ENCODE measurements around the gene CALN1.
A peak's percentile ranks its signal among the peaks of the same experiment; 100 is the strongest.
"Not testable (repeated sequence)": the region's sequence is repeated elsewhere in the genome, so short reads cannot be mapped to it uniquely, and the experiment has no call there.

CALN1 gene

DNA sequence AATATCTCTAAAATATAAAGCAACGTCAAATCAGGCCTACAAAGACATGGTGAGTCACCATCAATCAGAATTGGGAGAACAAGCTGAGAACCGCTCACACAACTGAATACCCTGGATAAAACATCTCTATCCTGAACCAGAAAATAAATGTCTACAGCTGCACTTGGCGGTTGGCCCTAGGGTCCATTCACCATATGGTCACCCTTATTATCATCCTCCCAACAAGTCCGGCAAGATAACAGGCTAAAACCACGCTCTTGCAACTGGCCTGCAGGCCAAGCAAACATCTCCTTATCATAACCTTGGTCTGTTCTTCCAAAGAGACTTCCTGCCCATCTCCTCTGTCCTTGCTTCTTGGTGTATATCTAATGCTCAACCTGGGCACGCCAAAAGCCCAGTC, 310.7 kb downstream of the CALN1 start:
- H3K27ac Mint-ChIP-seq: no peak overlapping the region
- H3K36me3 Mint-ChIP-seq: no peaks in the 10 kb centered on the region
- H3K4me3 Mint-ChIP-seq: no peak overlapping the region

GRCh38 chr7:72099784-72100183, 312.4 kb downstream of the CALN1 start:
- Mint-ChIP-seq H3K9me3 (peaks cover 7% of the 10 kb centered on the region), H3K36me3 (no peaks in the 10 kb centered on the region), H3K27me3 (no peaks in the 10 kb centered on the region), H3K4me3 (no peak overlapping the region), H3K4me1 (no peaks in the 10 kb centered on the region), H3K27ac (no peak overlapping the region)
- no peak for ATAC-seq

More for the DNA sequence above, 310.7 kb downstream of the CALN1 start:
- ATAC-seq: no peak
- Mint-ChIP-seq H3K9me3 (peaks cover 13% of the 10 kb centered on the region), H3K27me3 (no peaks in the 10 kb centered on the region), H3K4me1 (no peaks in the 10 kb centered on the region)

DNA sequence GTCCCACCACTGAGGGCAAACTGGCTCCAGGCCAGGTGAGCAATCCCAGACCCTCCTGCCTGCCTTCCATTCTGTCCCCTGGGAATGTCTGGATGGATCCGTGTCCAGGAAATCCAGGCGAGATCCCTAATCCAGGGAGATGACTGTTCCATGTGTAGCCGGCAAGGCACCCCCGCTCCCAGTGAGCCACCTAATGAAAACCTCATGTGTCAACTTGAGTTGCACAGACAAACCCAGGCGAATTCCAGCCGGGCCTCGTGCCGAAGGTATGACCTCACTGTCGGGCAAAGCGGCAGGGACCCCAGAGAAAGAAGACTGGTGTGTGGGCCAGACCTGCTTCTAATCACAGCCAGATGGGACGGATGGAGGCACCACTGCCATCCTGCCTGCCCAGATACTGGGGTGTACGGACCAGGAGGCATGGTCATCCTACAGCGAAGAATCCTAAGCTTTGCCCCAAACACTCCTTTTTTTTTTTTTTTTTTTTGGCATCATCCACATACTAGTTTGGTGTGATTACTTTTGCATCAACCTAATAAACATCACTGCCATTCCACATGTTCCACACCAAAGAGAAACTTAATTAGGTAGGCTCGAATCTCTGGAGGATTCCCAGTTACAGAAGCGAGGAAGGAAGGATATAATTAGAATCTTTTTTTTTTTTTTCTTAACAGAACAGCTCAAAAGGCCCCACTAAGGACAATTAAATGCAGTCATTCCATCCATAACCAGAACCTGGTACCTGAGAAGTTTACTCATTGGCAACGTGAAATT, 313.1 kb downstream of the CALN1 start:
- no peak for ATAC-seq
- no peak overlapping the region for H3K4me3 Mint-ChIP-seq
- peaks cover 7% of the 10 kb centered on the region for H3K9me3 Mint-ChIP-seq
- no peak overlapping the region for H3K27ac Mint-ChIP-seq
- no peaks in the 10 kb centered on the region for H3K4me1 Mint-ChIP-seq
- H3K27me3 Mint-ChIP-seq: no peaks in the 10 kb centered on the region
- no peaks in the 10 kb centered on the region for H3K36me3 Mint-ChIP-seq

DNA sequence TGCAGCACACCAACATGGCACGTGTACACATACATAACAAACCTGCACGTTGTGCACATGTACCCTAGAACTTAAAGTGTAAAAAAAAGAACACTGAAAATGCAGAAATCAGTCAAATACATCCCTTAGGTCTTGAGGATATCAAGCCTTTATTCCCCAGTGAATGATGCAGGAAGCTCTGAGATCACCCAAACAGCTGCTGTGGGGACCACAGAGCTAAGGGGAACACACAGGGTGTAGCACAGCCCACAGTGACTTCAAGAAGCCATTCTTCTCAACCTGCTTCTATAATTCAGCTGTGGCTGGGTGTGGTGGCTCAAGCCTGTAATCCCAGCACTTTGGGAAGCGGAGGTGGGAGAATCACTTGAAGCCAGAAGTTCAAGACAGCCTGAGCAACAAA, 314.9 kb downstream of the CALN1 start:
- H3K27ac Mint-ChIP-seq: no peak overlapping the region
- ATAC-seq: no peak
- no peak overlapping the region for H3K4me3 Mint-ChIP-seq
- no peaks in the 10 kb centered on the region for H3K4me1 Mint-ChIP-seq
- no peaks in the 10 kb centered on the region for H3K27me3 Mint-ChIP-seq
- no peaks in the 10 kb centered on the region for H3K36me3 Mint-ChIP-seq
- peaks cover 3% of the 10 kb centered on the region for H3K9me3 Mint-ChIP-seq

- H3K27me3 Mint-ChIP-seq: no peaks in the 10 kb centered on the region
- H3K4me3 Mint-ChIP-seq: no peak overlapping the region
- no peak overlapping the region for H3K27ac Mint-ChIP-seq
- no peaks in the 10 kb centered on the region for H3K36me3 Mint-ChIP-seq
- ATAC-seq: no peak
- no peaks in the 10 kb centered on the region for H3K4me1 Mint-ChIP-seq
- H3K9me3 Mint-ChIP-seq: peaks cover 4% of the 10 kb centered on the region
These were observed 319.4 kb downstream of the CALN1 start for GRCh38 chr7:72092769-72093168.

- H3K4me3 Mint-ChIP-seq: no peak overlapping the region
- H3K27ac Mint-ChIP-seq: no peak overlapping the region
- no peaks in the 10 kb centered on the region for H3K36me3 Mint-ChIP-seq
- no peaks in the 10 kb centered on the region for H3K4me1 Mint-ChIP-seq
- peaks cover 11% of the 10 kb centered on the region for H3K9me3 Mint-ChIP-seq
- no peak for ATAC-seq
- no peaks in the 10 kb centered on the region for H3K27me3 Mint-ChIP-seq
These were observed 324.2 kb downstream of the CALN1 start for GRCh38 chr7:72087926-72088325.

DNA sequence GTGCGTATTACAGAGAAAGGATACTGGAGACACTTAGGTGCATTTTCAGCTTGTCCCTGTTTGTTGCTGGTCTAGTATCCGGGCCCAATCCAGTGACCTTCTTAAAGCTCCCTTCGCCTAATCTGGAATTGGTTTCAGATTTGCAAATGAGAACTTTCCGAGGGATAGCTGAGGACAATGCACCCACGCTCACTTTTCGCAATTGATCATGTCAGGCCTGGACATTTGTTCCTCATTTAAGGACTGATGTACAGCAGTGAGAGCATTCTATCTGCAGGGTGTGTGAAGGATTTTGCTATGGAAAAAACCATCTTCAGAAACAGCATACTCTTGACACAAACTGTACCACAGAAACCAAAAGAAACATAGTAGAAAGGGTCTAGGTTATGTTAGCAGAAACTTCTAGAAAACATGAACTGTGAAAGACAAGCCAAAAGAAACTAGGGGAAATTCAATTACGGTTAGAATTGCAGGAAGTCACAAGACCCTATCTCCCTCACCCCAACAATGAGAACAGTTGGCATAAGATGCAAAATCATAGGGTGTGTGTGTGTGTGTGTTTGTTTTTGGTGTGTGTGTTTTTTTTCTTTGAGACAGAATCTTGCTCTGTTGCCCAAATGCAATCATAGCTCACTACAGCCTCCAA, 331.1 kb downstream of the CALN1 start:
- no peak for ATAC-seq
- Mint-ChIP-seq H3K27me3 (no peaks in the 10 kb centered on the region), H3K9me3 (peaks cover 6% of the 10 kb centered on the region), H3K36me3 (no peaks in the 10 kb centered on the region), H3K4me3 (no peak overlapping the region), H3K27ac (no peak overlapping the region), H3K4me1 (no peaks in the 10 kb centered on the region)

DNA sequence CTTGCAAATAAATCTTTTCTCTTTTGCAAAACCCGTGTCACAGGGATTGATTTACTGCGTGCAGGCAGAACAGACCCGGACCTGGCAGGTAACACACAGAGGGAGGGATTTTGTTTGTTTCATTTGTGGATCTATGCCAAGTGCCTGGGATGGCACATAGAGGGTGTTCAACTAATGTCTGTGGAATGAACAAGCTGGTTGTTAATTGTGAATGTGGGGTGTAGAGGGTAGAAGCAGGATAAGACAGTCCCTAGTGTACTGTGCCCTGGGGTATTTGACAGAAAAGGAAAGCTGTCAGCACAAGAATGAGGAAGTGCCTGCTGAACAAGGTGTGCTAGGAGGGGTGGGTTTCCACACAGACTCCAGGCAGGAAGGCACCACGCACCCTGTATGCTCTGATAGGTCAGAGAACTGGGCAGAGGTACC, 331.8 kb downstream of the CALN1 start:
- peak; percentile 34 for ATAC-seq
- Mint-ChIP-seq H3K9me3 (peaks cover 6% of the 10 kb centered on the region), H3K27me3 (no peaks in the 10 kb centered on the region), H3K27ac (no peak overlapping the region), H3K36me3 (no peaks in the 10 kb centered on the region), H3K4me3 (no peak overlapping the region), H3K4me1 (no peaks in the 10 kb centered on the region)

DNA sequence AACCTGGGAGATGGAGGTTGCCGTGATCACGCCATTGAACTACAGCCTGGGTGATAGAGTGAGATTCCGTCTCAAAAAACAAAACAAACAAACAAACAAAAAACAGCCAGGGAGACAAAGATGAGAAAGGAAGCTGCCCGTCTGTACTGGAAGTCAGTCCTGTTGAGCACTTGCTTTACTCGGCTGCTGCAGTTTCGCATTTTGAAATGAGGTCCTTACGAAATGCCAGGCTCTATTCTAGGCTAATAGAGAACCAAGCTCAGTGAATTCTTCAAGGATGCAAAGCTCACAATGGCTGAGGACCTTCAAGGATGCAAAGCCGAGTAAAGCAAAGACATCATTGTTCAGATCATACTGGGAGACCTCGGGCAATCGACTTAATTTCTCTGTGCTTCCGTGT, 333.3 kb downstream of the CALN1 start:
- Mint-ChIP-seq H3K4me1 (no peaks in the 10 kb centered on the region), H3K4me3 (no peak overlapping the region), H3K9me3 (peaks cover 4% of the 10 kb centered on the region), H3K36me3 (no peaks in the 10 kb centered on the region), H3K27ac (no peak overlapping the region), H3K27me3 (no peaks in the 10 kb centered on the region)
- no peak for ATAC-seq

GRCh38 chr7:72078301-72078700, 333.8 kb downstream of the CALN1 start:
- H3K27me3 Mint-ChIP-seq: no peaks in the 10 kb centered on the region
- H3K9me3 Mint-ChIP-seq: peaks cover 7% of the 10 kb centered on the region
- no peak overlapping the region for H3K27ac Mint-ChIP-seq
- H3K36me3 Mint-ChIP-seq: no peaks in the 10 kb centered on the region
- no peak for ATAC-seq
- H3K4me1 Mint-ChIP-seq: no peaks in the 10 kb centered on the region
- no peak overlapping the region for H3K4me3 Mint-ChIP-seq

GRCh38 chr7:72077786-72078185, 334.4 kb downstream of the CALN1 start:
- H3K4me3 Mint-ChIP-seq: no peak overlapping the region
- no peak overlapping the region for H3K27ac Mint-ChIP-seq
- no peaks in the 10 kb centered on the region for H3K36me3 Mint-ChIP-seq
- no peaks in the 10 kb centered on the region for H3K27me3 Mint-ChIP-seq
- peaks cover 11% of the 10 kb centered on the region for H3K9me3 Mint-ChIP-seq
- ATAC-seq: no peak
- H3K4me1 Mint-ChIP-seq: no peaks in the 10 kb centered on the region

GRCh38 chr7:72072901-72073300, 339.2 kb downstream of the CALN1 start:
- H3K27ac Mint-ChIP-seq: no peak overlapping the region
- no peaks in the 10 kb centered on the region for H3K27me3 Mint-ChIP-seq
- no peak for ATAC-seq
- H3K4me3 Mint-ChIP-seq: no peak overlapping the region
- no peaks in the 10 kb centered on the region for H3K36me3 Mint-ChIP-seq
- peaks cover 23% of the 10 kb centered on the region for H3K9me3 Mint-ChIP-seq
- no peaks in the 10 kb centered on the region for H3K4me1 Mint-ChIP-seq

DNA sequence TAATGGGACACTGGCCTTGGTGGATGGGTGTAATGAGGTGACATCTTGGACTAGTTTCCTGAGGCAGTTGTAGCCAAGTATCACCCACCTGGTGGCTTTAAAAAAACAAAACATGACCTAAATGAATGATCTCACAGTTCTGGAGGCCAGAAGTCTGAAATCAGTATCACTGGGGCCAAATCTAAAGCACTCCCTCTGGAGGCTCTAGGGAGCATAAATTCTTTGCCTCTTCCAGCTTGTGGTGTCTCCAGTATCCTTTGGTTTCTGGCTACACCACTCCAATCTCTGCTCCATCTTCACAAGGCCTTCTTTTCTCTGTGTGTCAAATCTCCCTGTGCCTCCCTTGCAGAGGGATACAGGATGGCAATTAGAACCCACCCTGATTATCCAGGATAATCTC, 342.9 kb downstream of the CALN1 start:
- Mint-ChIP-seq H3K4me3 (no peak overlapping the region), H3K4me1 (no peaks in the 10 kb centered on the region), H3K27me3 (no peaks in the 10 kb centered on the region), H3K36me3 (no peaks in the 10 kb centered on the region), H3K27ac (no peak overlapping the region), H3K9me3 (peaks cover 21% of the 10 kb centered on the region)
- ATAC-seq: no peak

GRCh38 chr7:72065764-72066163, 346.4 kb downstream of the CALN1 start:
- H3K4me3 Mint-ChIP-seq, H3K27ac Mint-ChIP-seq, H3K9me3 Mint-ChIP-seq, H3K4me1 Mint-ChIP-seq, H3K36me3 Mint-ChIP-seq, H3K27me3 Mint-ChIP-seq, ATAC-seq: not testable (repeated sequence)

DNA sequence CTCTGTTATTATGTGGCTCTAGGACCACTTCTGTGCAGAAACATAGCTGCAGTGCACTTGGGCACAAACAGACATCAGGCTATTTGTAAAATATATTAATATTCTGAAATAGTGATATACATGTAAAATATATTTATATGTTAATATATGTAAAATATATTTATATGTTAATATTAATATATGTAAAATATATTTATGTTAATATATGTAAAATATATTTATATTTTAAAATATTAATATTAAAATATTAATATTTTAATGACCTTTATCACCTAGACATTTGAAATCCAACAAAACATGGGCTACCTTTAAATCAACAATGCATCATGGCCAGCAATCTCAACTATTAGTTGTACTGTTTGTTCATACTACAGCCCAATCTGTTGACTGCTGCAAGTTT, 347.2 kb downstream of the CALN1 start:
- no peaks in the 10 kb centered on the region for H3K36me3 Mint-ChIP-seq
- H3K4me1 Mint-ChIP-seq: no peaks in the 10 kb centered on the region
- no peaks in the 10 kb centered on the region for H3K27me3 Mint-ChIP-seq
- no peak overlapping the region for H3K4me3 Mint-ChIP-seq
- no peak overlapping the region for H3K27ac Mint-ChIP-seq
- no peak for ATAC-seq
- H3K9me3 Mint-ChIP-seq: peaks cover 3% of the 10 kb centered on the region

DNA sequence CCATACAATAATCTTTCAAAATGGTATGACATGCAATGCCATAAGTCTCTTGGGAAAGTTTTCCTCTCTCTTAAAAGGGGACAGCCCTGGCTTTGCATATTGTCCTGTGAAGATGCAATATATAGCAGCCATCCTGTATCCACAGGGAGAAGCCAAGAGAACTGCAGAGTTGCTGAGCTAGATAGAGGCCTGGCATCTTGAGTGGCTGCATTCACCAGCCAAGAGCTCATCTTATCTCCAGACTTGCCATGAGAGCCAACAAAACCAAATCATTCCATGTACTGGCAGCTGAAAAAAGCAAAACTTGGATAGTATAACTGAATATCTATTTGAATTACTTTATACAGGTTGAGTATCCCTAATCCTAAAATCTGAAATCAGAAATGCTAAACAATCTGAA, 348.8 kb downstream of the CALN1 start:
- Mint-ChIP-seq H3K4me1 (no peaks in the 10 kb centered on the region), H3K27me3 (no peaks in the 10 kb centered on the region), H3K4me3 (no peak overlapping the region), H3K36me3 (no peaks in the 10 kb centered on the region), H3K27ac (no peak overlapping the region), H3K9me3 (peaks cover 3% of the 10 kb centered on the region)
- no peak for ATAC-seq
